GM18499 (cell line): ENCODE data around the gene ZNF691.
"Not testable (repeated sequence)": the region's sequence is repeated elsewhere in the genome, so short reads cannot be mapped to it uniquely, and the experiment has no call there.

Experiments
- ATAC-seq: cut with Tn5 transposase; IDR thresholded peaks from one replicate; pipeline ENCODE4 v1.9.1; 2021; ENCODE audit warnings: moderate number of reproducible peaks; ENCODE audit not compliant: insufficient read depth, unreplicated experiment

Gene ZNF691, protein sequence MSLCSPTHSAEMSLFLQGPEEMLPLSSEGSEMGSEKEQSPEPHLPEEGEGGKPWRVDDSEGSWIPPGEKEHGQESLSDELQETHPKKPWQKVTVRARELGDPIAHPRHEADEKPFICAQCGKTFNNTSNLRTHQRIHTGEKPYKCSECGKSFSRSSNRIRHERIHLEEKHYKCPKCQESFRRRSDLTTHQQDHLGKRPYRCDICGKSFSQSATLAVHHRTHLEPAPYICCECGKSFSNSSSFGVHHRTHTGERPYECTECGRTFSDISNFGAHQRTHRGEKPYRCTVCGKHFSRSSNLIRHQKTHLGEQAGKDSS

DNA sequence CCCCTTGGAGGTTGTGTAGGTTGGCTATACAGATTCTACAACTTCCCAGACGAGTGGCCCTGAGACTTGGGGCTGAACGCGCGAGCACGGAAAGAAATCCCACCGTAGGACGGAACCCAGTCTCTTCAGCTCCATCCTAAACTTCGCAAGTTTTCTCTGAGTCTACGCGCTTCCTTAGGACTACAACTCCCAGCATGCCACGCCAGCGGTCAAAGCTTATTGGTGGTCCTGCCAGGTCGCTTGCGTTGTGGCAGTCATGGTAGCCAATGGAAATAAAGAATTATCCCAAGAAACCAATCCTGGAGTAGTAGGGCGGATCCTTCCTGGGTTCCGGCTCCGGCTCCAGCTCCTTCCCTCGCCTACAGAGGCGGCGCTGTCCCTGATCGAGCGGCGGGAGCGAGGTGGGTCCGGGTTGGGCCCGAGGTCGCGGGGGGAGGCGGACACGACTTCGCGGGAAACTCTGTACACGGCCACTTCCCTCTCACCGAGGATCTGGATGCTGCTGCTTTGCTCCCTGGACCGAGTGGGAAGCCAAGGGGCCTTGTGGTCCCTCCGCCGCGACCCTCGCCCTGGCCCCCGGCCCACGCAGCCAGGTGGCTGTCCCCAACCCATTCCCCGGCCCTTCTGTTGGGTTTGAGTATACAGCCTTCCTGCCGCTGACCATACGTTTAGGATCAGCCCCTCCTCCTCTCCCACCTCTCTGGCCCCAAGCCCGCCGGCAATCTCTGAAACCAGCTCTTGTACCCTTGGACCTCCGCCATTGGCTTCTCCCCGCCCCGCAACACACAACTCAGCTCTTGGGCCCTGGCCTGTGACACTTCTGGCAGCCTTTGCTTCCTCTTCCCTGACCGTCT, at the start of gene ZNF691:
Gene ZNF691 (plus strand): TSS at position 357 of the 854 bp plus-strand sequence. CDS start 3,046 bp downstream, outside the sequence.
- ATAC-seq = peak; percentile 81

DNA sequence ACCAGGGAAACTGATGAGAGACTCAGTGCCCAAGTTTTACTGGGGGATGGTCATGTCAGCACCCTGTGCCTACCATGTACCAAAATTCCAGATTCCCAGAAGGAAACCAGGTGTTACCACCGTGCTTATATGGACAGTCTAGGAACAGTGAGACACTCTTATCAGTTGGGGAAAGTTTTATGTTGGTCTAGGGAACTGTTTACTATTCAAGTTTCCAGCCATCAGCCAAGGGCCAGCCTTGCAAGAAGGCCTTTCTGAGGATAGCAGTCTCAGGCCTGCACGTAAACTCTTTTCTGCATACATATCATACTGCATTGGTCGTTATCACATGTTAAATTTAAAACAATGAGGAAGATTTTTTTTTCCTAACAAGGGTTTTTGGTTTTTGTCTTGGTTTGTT, 49.0 kb upstream of the ZNF691 start:
- no peak for ATAC-seq

DNA sequence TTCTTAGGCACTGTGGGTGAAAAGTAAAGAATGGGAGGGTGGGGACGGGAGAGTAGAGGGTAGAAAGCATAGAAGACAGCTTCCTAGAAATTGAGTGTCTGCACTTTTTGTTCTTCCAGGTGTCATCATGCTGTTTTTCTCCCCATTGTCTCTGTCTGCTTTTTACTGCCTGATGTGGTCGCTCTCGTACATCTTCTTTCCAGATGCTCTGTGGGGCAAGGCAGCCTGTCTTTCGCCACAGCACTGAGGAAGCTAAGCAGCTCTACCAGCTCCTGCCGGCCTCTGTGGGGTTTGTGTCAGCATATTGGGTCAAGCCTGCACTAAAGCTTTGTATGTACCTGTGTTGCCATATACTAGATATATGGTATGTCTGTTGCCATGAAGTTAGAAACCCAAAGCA, 48.4 kb upstream of the ZNF691 start:
- no peak for ATAC-seq

- no peak for ATAC-seq
Observed at GRCh38 chr1:42801832-42802473, 44.5 kb upstream of the ZNF691 start.

- no peak for ATAC-seq
Observed at GRCh38 chr1:42806171-42806570, 40.2 kb upstream of the ZNF691 start.

GRCh38 chr1:42806593-42806992, 39.8 kb upstream of the ZNF691 start:
- no peak for ATAC-seq

GRCh38 chr1:42807056-42807668, 39.3 kb upstream of the ZNF691 start:
- no peak for ATAC-seq

- ATAC-seq = not testable (repeated sequence)
Observed at GRCh38 chr1:42814815-42815214, 31.6 kb upstream of the ZNF691 start.

DNA sequence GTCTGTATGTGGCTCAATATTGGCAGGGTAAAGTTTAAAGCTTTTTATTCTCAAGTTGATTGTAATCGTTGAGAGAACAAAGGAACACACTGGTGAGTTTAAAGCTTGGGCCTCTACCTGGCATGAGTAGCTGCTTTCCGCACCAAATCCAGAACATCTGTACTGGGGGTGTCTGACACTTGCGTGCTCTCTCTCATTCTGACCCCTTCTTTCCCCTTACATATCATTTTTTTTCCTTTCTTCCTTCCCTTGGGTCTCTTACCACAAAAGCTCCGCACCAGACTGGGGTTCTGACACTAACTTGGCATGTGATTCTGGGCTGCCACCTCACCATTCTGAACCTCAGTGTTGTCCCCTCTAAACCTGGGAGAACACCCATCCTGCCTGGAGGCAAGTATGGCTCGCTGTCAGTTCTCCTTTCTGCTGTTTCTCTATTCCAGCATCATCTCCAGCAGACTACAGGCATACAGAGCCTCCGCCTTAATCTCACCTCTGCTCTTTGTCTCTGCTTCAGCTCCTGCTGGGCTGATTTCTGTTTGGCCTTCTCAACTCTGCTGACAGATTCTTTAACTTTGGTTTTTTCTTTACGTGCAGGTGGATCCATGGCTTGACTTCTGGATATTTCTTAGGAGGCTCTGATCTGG, 30.4 kb upstream of the ZNF691 start:
- ATAC-seq = no peak

GRCh38 chr1:42816585-42817439, 29.6 kb upstream of the ZNF691 start, which contains the start of the genes ERMAP and SVBP:
TSS of gene ERMAP (plus strand) at chr1:42817122. CDS start at chr1:42830449, 13,327 bp downstream.
TSS of gene SVBP (minus strand) at chr1:42817397. CDS start at chr1:42816544, 853 bp downstream.
- no peak for ATAC-seq

DNA sequence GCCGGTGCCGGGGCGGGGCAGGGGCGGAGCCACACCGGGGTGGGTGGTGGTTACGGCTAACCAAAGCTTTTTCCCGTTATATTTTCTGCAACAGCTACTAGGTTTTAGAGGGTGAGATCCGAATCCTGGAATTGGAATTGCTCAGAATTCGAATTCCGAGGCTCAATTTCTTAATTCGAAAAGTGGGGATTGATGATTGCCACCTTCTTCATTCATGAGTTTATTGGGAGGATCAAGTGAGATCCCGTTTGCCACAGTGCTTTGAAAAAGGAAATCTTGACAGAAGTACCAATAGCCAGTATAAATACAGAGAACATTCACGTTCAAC, 29.0 kb upstream of the ZNF691 start:
- no peak for ATAC-seq

DNA sequence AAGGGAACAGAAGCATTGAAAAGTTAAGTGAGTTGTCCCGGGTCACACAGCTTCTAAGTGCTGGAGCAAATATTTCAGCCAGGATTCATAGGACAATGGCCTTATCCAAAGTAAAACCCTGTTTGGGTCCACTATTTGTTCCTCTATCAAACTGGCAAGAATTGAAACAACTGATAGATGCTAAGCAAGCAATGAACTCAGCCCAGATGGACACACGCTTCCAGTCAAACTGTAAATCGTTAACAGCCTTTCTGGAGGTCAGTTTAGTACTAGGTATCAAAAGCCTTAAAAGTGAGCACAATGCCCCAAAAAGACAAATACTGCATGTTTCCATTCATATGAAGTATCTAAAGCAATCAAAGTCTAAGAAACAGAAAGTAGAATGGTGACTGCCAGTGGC, 28.4 kb upstream of the ZNF691 start:
- ATAC-seq = no peak

DNA sequence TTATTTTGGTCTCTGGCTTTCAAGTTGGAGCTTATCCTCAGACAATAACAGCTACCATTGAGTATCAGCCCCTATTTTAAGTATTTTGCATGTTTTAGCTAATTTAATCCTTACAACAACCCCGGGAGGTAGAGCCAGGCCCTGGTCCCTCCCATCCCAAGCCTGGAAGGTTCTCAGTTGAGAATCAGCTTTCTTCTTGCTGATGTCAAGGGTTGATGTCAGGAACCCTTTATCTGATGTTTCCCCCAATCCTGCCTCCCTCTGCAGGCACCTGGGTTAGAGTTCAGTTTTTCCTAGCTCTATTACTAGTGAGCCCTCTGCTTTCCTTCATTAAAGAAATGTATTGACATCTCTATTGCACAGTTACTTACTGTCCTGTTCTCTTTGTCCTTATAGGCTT, 25.6 kb upstream of the ZNF691 start:
- ATAC-seq = no peak

- no peak for ATAC-seq
Observed at GRCh38 chr1:42821690-42822089, 24.7 kb upstream of the ZNF691 start.

- ATAC-seq = no peak
Observed at GRCh38 chr1:42822800-42823392, 23.5 kb upstream of the ZNF691 start.

- ATAC-seq = no peak
Observed at GRCh38 chr1:42824481-42825035, 21.9 kb upstream of the ZNF691 start.

- no peak for ATAC-seq
Observed at GRCh38 chr1:42825036-42825851, 21.2 kb upstream of the ZNF691 start.

- ATAC-seq = no peak
Observed at GRCh38 chr1:42830631-42831030, 15.8 kb upstream of the ZNF691 start.
